Right lobe of liver (tissue), 4 donors: Measurements from ENCODE around the gene CYP4B1.

Experiments
- CTCF ChIP-seq, 4 donors: fragments of 200-600 bp in 3 of 4; fragments of 450-650 bp in 1 of 4; IDR thresholded peaks; one replicate each; pipeline versions ENCODE4 v1.5.1 to v1.8.0; 2016 to 2022; ENCODE audit warnings: antibody characterized with exemption in 4 of 4, mild to moderate bottlenecking in 2 of 4
- POLR2A ChIP-seq: fragments of 450-650 bp; IDR thresholded peaks from one replicate; pipeline ENCODE4 v1.6.1; 2017; ENCODE audit warnings: antibody characterized with exemption, mild to moderate bottlenecking
- donor health status: DM: no; HTN: no; CAD: no.
- donor health status: DM: no; HTN: no; CAD: no.
- donor health status: DM: no; HTN: yes; CAD: no.

DNA sequence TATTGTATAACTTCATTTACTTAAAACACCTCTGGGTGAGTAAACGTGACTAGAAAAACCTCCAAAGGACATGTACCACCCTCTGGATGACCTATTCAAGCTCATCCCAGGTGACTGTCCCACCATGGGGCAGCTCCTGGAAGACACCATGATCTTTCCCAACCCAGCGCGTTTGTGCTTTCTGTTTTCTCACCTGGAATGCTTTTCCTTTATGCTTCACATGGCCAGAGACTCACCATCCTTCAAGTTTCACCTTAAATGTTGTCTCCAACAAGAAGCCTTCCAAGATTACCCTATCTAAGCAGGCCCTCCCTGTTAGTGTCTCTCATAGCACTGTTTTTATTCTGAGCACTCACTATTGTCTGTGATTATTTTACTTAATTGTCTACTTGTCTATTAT, 11.1 kb downstream of the CYP4B1 start:
- TF ChIP-seq POLR2A (no peak), CTCF (IDR thresholded peaks at IDR 0.05) (no peak)
